ENCODE results near the gene PCSK4.

PCSK4 gene

GRCh38 chr19:1449467-1450442 lies 40.4 kb downstream of the PCSK4 start, which contains the start of gene APC2:
Gene APC2 (plus strand): TSS chr19:1450121. CDS start chr19:1453002, 2,881 bp downstream.
- peaks cover 90% of the 10 kb centered on the region for H3K27me3 Mint-ChIP-seq (ENCODE audit: low read depth, poor library complexity)
- no peak within 1 kb of the TSS for H3K27ac Mint-ChIP-seq
- H3K4me3 Mint-ChIP-seq, result peak within 1 kb of the TSS; percentile 47
- peaks cover 4% of the 10 kb centered on the region for H3K9me3 Mint-ChIP-seq
- no peak for TF ChIP-seq CTCF (IDR thresholded peaks at IDR 0.05)
- H3K36me3 Mint-ChIP-seq (ENCODE audit: low read depth), result no peaks in the 10 kb centered on the region
- peaks cover 10% of the 10 kb centered on the region for H3K4me1 Mint-ChIP-seq
- peak; percentile 77 for DNase-seq

GRCh38 chr19:1447944-1448343 lies 42.2 kb downstream of the PCSK4 start:
- Mint-ChIP-seq H3K36me3 (ENCODE audit: low read depth) (peaks cover under 1% of the 10 kb centered on the region), H3K27ac (no peak overlapping the region), H3K4me3 (no peak overlapping the region), H3K27me3 (ENCODE audit: low read depth, poor library complexity) (peaks cover 85% of the 10 kb centered on the region), H3K4me1 (peaks cover 5% of the 10 kb centered on the region), H3K9me3 (no peaks in the 10 kb centered on the region)
- no peak for TF ChIP-seq CTCF (IDR thresholded peaks at IDR 0.05)
- no peak for DNase-seq

- Mint-ChIP-seq H3K4me1 (peaks cover 9% of the 10 kb centered on the region), H3K36me3 (ENCODE audit: low read depth) (peaks cover 4% of the 10 kb centered on the region), H3K27ac (no peak overlapping the region), H3K9me3 (no peaks in the 10 kb centered on the region), H3K4me3 (peak overlapping the region; percentile 31), H3K27me3 (ENCODE audit: low read depth, poor library complexity) (peaks cover 81% of the 10 kb centered on the region)
- no peak for DNase-seq
- TF ChIP-seq CTCF (IDR thresholded peaks at IDR 0.05), result no peak
Measured at GRCh38 chr19:1447504-1447903, 42.6 kb downstream of the PCSK4 start.

- DNase-seq, result peak; percentile 78
- peaks cover 11% of the 10 kb centered on the region for H3K36me3 Mint-ChIP-seq (ENCODE audit: low read depth)
- H3K9me3 Mint-ChIP-seq, result no peaks in the 10 kb centered on the region
- H3K27me3 Mint-ChIP-seq (ENCODE audit: low read depth, poor library complexity), result peaks cover 78% of the 10 kb centered on the region
- H3K27ac Mint-ChIP-seq, result no peak overlapping the region
- TF ChIP-seq CTCF (IDR thresholded peaks at IDR 0.05), result no peak
- H3K4me1 Mint-ChIP-seq, result peaks cover 10% of the 10 kb centered on the region
- H3K4me3 Mint-ChIP-seq, result peak overlapping the region; percentile 64
Measured at GRCh38 chr19:1446713-1447481, 43.3 kb downstream of the PCSK4 start.

- no peak for TF ChIP-seq CTCF (IDR thresholded peaks at IDR 0.05)
- Mint-ChIP-seq H3K4me3 (peak overlapping the region; percentile 11), H3K9me3 (no peaks in the 10 kb centered on the region), H3K27me3 (ENCODE audit: low read depth, poor library complexity) (peaks cover 70% of the 10 kb centered on the region), H3K4me1 (peaks cover 15% of the 10 kb centered on the region), H3K36me3 (ENCODE audit: low read depth) (peaks cover 18% of the 10 kb centered on the region), H3K27ac (no peak overlapping the region)
- DNase-seq, result peak; percentile 77
Measured at GRCh38 chr19:1445932-1446712, 44.0 kb downstream of the PCSK4 start.

Data from nephron progenitor cell (in vitro differentiated cells).